Fibroblast of lung (primary cell): ENCODE data around the gene TOGARAM1. TPM values are rescaled to one million over a fixed set of nuclear protein-coding genes. Genes with fewer than 3 reads are reported as not detected.

Experiments
- DNase-seq, 2 donors: peaks; one replicate each; pipeline versions ENCODE4 v3.0.0 to v3.0.0-alpha.2; 2010; ENCODE audit warnings: low read depth in 2 of 2
- H2AFZ ChIP-seq: 2 replicates; pipeline ENCODE4 v1.5.1; 2012; ENCODE audit warnings: low read length, control low read depth, inconsistent platforms
- H3K27ac ChIP-seq: 2 replicates; pipeline ENCODE4 v1.5.1; 2011; ENCODE audit warnings: low read length, control low read depth; ENCODE audit not compliant: insufficient read depth
- H3K27me3 ChIP-seq: 2 replicates; pipeline ENCODE4 v1.5.1; 2011; ENCODE audit warnings: mild to moderate bottlenecking, low read length; ENCODE audit not compliant: control insufficient read depth, insufficient read depth
- H3K36me3 ChIP-seq: 2 replicates; pipeline ENCODE4 v1.5.1; 2011; ENCODE audit warnings: low read length; ENCODE audit not compliant: control insufficient read depth, insufficient read depth
- H3K4me1 ChIP-seq: 2 replicates; pipeline ENCODE4 v1.5.1; 2011; ENCODE audit warnings: low read length; ENCODE audit not compliant: control insufficient read depth, insufficient read depth; ENCODE audit errors: extremely low read depth
- H3K4me2 ChIP-seq: 2 replicates; pipeline ENCODE4 v1.5.1; 2011; ENCODE audit warnings: low read length, control low read depth; ENCODE audit not compliant: insufficient read depth; ENCODE audit errors: extremely low read depth
- H3K4me3 ChIP-seq, 4 experiments: fragments of 200-600 bp in 1 of 4; sonication (generic) in 1 of 4; replicated peaks in 1 of 4; 2 replicates each; pipeline ENCODE4 v1.5.1; 2011 to 2016; ENCODE audit warnings: low read length in 4 of 4, low read depth in 3 of 4, mild to moderate bottlenecking in 3 of 4, control low read depth in 2 of 4, inconsistent platforms in 1 of 4, mixed read lengths in 1 of 4; ENCODE audit not compliant: insufficient read depth in 1 of 4; ENCODE audit errors: control extremely low read depth in 1 of 4
- H3K79me2 ChIP-seq: 2 replicates; pipeline ENCODE4 v1.5.1; 2012; ENCODE audit warnings: mild to moderate bottlenecking, low read length, inconsistent platforms; ENCODE audit not compliant: control insufficient read depth, insufficient read depth
- H3K9ac ChIP-seq: 2 replicates; pipeline ENCODE4 v1.5.1; 2011; ENCODE audit warnings: mild to moderate bottlenecking, low read length, control low read depth; ENCODE audit not compliant: insufficient read depth
- H3K9me3 ChIP-seq: 2 replicates; pipeline ENCODE4 v1.5.1; 2012; ENCODE audit warnings: low read depth, low read length; ENCODE audit not compliant: control insufficient read depth, insufficient read depth
- H4K20me1 ChIP-seq: 2 replicates; pipeline ENCODE4 v1.5.1; 2011; ENCODE audit warnings: low read length; ENCODE audit not compliant: control insufficient read depth, insufficient read depth; ENCODE audit errors: extremely low read depth
- CTCF ChIP-seq, 2 donors: IDR thresholded peaks in 1 of 2; conservative IDR thresholded peaks in 1 of 2; 1 replicate in 1 of 2; 2 replicates in 1 of 2; pipeline ENCODE4 v1.5.1; 2011 to 2012; ENCODE audit warnings: low read length in 2 of 2, control low read depth in 1 of 2, inconsistent platforms in 1 of 2, low read depth in 1 of 2, mild to moderate bottlenecking in 1 of 2
- EZH2 ChIP-seq: IDR thresholded peaks from 2 replicates; pipeline ENCODE4 v1.5.1; 2012; ENCODE audit warnings: low read length, control low read depth, mild to moderate bottlenecking; ENCODE audit errors: missing control alignments
- polyA plus RNA-seq, 2 donors: library from polyadenylated mRNA; depleted of rRNA in 1 of 2; stranded (reverse) in 1 of 2; unstranded in 1 of 2; fragments of >200 nt; gene quantifications; 2 replicates each; pipeline ENCODE4 v1.2.1, GENCODE V29; 2011 to 2012; ENCODE audit warnings: missing spikeins in 1 of 2
- total RNA-seq: library from RNA; depleted of rRNA; stranded (reverse); fragments of >200 nt; gene quantifications from 2 replicates; pipeline ENCODE4 v1.2.1, GENCODE V29; 2014

TOGARAM1 gene
- total and polyA plus RNA-seq, 2 donors (not counting 1 experiment from before 2014, with no cell fraction given), result 10.7 to 24.9 TPM

GRCh38 chr14:44971459-44971858, 9.5 kb downstream of the TOGARAM1 start:
- Histone ChIP-seq H3K4me2 (no peak overlapping the region), H3K4me1 (no peaks in the 10 kb centered on the region), H3K79me2 (peaks cover 43% of the 10 kb centered on the region), H3K4me3 (no peak overlapping the region), H3K27ac (no peak overlapping the region), H3K9me3 (no peaks in the 10 kb centered on the region), H2AFZ (no peak overlapping the region), H3K36me3 (no peaks in the 10 kb centered on the region), H3K27me3 (no peaks in the 10 kb centered on the region), H4K20me1 (no peaks in the 10 kb centered on the region), H3K9ac (no peak overlapping the region)
- TF ChIP-seq EZH2, result no peak
- TF ChIP-seq CTCF (conservative IDR thresholded peaks at IDR 0.05 in 1 of 2, IDR thresholded peaks at IDR 0.05 in 1 of 2; ENCODE audit: low read depth in 1 of 2, low read length in 2 of 2), result no peak
- no peak for DNase-seq

- TF ChIP-seq EZH2, result no peak
- no peak for TF ChIP-seq CTCF (conservative IDR thresholded peaks at IDR 0.05 in 1 of 2, IDR thresholded peaks at IDR 0.05 in 1 of 2; ENCODE audit: low read depth in 1 of 2, low read length in 2 of 2)
- Histone ChIP-seq H3K36me3 (no peaks in the 10 kb centered on the region), H3K4me1 (no peaks in the 10 kb centered on the region), H3K4me2 (no peak overlapping the region), H3K27ac (no peak overlapping the region), H3K9me3 (no peaks in the 10 kb centered on the region), H3K9ac (no peak overlapping the region), H3K4me3 (no peak overlapping the region), H3K27me3 (no peaks in the 10 kb centered on the region), H2AFZ (no peak overlapping the region), H4K20me1 (no peaks in the 10 kb centered on the region), H3K79me2 (peaks cover 9% of the 10 kb centered on the region)
- DNase-seq, result no peak
Observed at GRCh38 chr14:44979273-44979672, 17.3 kb downstream of the TOGARAM1 start.

GRCh38 chr14:44979740-44980356, 17.9 kb downstream of the TOGARAM1 start:
- Histone ChIP-seq H3K9ac (no peak overlapping the region), H3K27ac (no peak overlapping the region), H3K4me2 (no peak overlapping the region), H3K79me2 (peaks cover 4% of the 10 kb centered on the region), H2AFZ (no peak overlapping the region), H3K9me3 (no peaks in the 10 kb centered on the region), H4K20me1 (no peaks in the 10 kb centered on the region), H3K27me3 (no peaks in the 10 kb centered on the region), H3K4me3 (no peak overlapping the region), H3K36me3 (no peaks in the 10 kb centered on the region), H3K4me1 (no peaks in the 10 kb centered on the region)
- peak in 1 of 2 donors; percentile 11 for DNase-seq
- TF ChIP-seq EZH2, result no peak
- TF ChIP-seq CTCF (conservative IDR thresholded peaks at IDR 0.05 in 1 of 2, IDR thresholded peaks at IDR 0.05 in 1 of 2; ENCODE audit: low read depth in 1 of 2, low read length in 2 of 2), result no peak
